HL-60 (cell line): ENCODE measurements around the gene ADPRHL1.

Source experiments
- DNase-seq, 2 experiments: peaks; one replicate each; pipeline ENCODE4 v3.0.0-alpha.2; 2010 to 2020; ENCODE audit warnings: low read depth in 1 of 2, low spot score in 1 of 2
- H3K27ac ChIP-seq: fragments of 250-450 bp; sonication (Bioruptor Pico); replicated peaks from 2 replicates; pipeline ENCODE4 v1.5.1; 2020; ENCODE audit warnings: mild to moderate bottlenecking, moderate library complexity
- H3K27me3 ChIP-seq: fragments of 250-450 bp; sonication (Bioruptor Pico); 2 replicates; pipeline ENCODE4 v1.5.1; 2021; ENCODE audit warnings: mild to moderate bottlenecking, moderate library complexity; ENCODE audit not compliant: insufficient read depth, poor library complexity, severe bottlenecking
- H3K4me3 ChIP-seq: replicated peaks from 2 replicates; pipeline ENCODE4 v1.5.1; 2011; ENCODE audit warnings: mild to moderate bottlenecking, control low read depth, low read length; ENCODE audit not compliant: insufficient read depth
- GABPA ChIP-seq: IDR thresholded peaks from 2 replicates; pipeline ENCODE4 v1.6.1; 2012; ENCODE audit warnings: low read depth
- POLR2AphosphoS5 ChIP-seq: IDR thresholded peaks from 2 replicates; pipeline ENCODE4 v1.6.1; 2012; ENCODE audit warnings: low read depth
- REST ChIP-seq: IDR thresholded peaks from 2 replicates; pipeline ENCODE4 v1.6.1; 2012; ENCODE audit warnings: low read depth; ENCODE audit not compliant: insufficient replicate concordance
- SPI1 ChIP-seq: IDR thresholded peaks from 2 replicates; pipeline ENCODE4 v1.6.1; 2012; ENCODE audit warnings: low read depth, mild to moderate bottlenecking, borderline replicate concordance
- TF ChIP-seq, protein P1 (sequence below): IDR thresholded peaks from one replicate; pipeline ENCODE4 v1.5.1; 2011; ENCODE audit warnings: low read length, control low read depth, inconsistent platforms; ENCODE audit not compliant: insufficient read depth

Gene ADPRHL1

GRCh38 chr13:113361406-113361805, 91.9 kb downstream of the ADPRHL1 start:
- TF ChIP-seq REST (no peak), SPI1 (no peak), POLR2AphosphoS5 (no peak), GABPA (no peak)
- TF ChIP-seq, protein P1, sequence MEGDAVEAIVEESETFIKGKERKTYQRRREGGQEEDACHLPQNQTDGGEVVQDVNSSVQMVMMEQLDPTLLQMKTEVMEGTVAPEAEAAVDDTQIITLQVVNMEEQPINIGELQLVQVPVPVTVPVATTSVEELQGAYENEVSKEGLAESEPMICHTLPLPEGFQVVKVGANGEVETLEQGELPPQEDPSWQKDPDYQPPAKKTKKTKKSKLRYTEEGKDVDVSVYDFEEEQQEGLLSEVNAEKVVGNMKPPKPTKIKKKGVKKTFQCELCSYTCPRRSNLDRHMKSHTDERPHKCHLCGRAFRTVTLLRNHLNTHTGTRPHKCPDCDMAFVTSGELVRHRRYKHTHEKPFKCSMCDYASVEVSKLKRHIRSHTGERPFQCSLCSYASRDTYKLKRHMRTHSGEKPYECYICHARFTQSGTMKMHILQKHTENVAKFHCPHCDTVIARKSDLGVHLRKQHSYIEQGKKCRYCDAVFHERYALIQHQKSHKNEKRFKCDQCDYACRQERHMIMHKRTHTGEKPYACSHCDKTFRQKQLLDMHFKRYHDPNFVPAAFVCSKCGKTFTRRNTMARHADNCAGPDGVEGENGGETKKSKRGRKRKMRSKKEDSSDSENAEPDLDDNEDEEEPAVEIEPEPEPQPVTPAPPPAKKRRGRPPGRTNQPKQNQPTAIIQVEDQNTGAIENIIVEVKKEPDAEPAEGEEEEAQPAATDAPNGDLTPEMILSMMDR, result no peak
- Histone ChIP-seq H3K27me3 (peaks cover 59% of the 10 kb centered on the region), H3K4me3 (no peak overlapping the region), H3K27ac (no peak overlapping the region)
- DNase-seq, result no peak

GRCh38 chr13:113360446-113360845, 92.8 kb downstream of the ADPRHL1 start:
- Histone ChIP-seq H3K27ac (no peak overlapping the region), H3K4me3 (no peak overlapping the region), H3K27me3 (peaks cover 57% of the 10 kb centered on the region)
- DNase-seq, result no peak
- no peak for TF ChIP-seq REST
- TF ChIP-seq GABPA, result no peak
- TF ChIP-seq, protein P1, result no peak
- TF ChIP-seq POLR2AphosphoS5, result no peak
- TF ChIP-seq SPI1, result no peak

- Histone ChIP-seq H3K27ac (no peak overlapping the region), H3K27me3 (peaks cover 55% of the 10 kb centered on the region), H3K4me3 (no peak overlapping the region)
- DNase-seq, result no peak
- no peak for TF ChIP-seq REST
- no peak for TF ChIP-seq GABPA
- TF ChIP-seq POLR2AphosphoS5, result no peak
- no peak for TF ChIP-seq SPI1
- TF ChIP-seq, protein P1, result no peak
Measured at GRCh38 chr13:113359571-113359970, 93.7 kb downstream of the ADPRHL1 start.
